Sigmoid colon (tissue), 7 donors: ENCODE measurements around the gene GABARAPL1. TPM values are rescaled to one million over a fixed set of nuclear protein-coding genes. Genes with fewer than 3 reads are reported as not detected.
"Not testable (repeated sequence)": the region's sequence is repeated elsewhere in the genome, so short reads cannot be mapped to it uniquely, and the experiment has no call there.

ENCODE experiments used
- DNase-seq: peaks from one replicate; pipeline ENCODE4 v3.0.0-alpha.2; 2019
- H3K27ac ChIP-seq, 4 donors: fragments of 200-600 bp; sonication (generic); one replicate each; pipeline ENCODE4 v1.5.1; 2016 to 2019; ENCODE audit warnings: mild to moderate bottlenecking in 1 of 4
- H3K27me3 ChIP-seq, 3 donors: fragments of 200-600 bp; sonication (generic); one replicate each; pipeline ENCODE4 v1.5.1; 2019; ENCODE audit warnings: mild to moderate bottlenecking in 1 of 3
- H3K36me3 ChIP-seq, 4 donors: fragments of 200-600 bp; sonication (generic); one replicate each; pipeline ENCODE4 v1.5.1; 2016 to 2019
- H3K4me1 ChIP-seq, 4 donors: fragments of 200-600 bp; sonication (generic); one replicate each; pipeline ENCODE4 v1.5.1; 2017 to 2019
- H3K4me3 ChIP-seq, 4 donors: fragments of 200-600 bp; sonication (generic); one replicate each; pipeline ENCODE4 v1.5.1; 2017 to 2019; ENCODE audit warnings: mild to moderate bottlenecking in 2 of 4, moderate library complexity in 1 of 4
- H3K9me3 ChIP-seq, 4 donors: fragments of 200-600 bp in 3 of 4; sonication (generic) in 3 of 4; one replicate each; pipeline versions ENCODE4 v1.5.1 to v1.6.1; 2013 to 2019
- EP300 ChIP-seq, 4 donors: sonication (generic); formaldehyde crosslinking; IDR thresholded peaks; one replicate each; pipeline ENCODE4 v1.6.1; 2017; ENCODE audit warnings: antibody characterized with exemption in 4 of 4
- POLR2A ChIP-seq, 2 donors: fragments of 450-650 bp; IDR thresholded peaks; one replicate each; pipeline ENCODE4 v1.6.1; 2016; ENCODE audit warnings: antibody characterized with exemption in 2 of 2, mild to moderate bottlenecking in 2 of 2, moderate library complexity in 2 of 2
- POLR2AphosphoS5 ChIP-seq, 4 donors: sonication (generic); formaldehyde crosslinking; IDR thresholded peaks; one replicate each; pipeline ENCODE4 v1.6.1; 2017; ENCODE audit warnings: antibody characterized with exemption in 4 of 4
- WGBS, 2 donors: extraction: QIAGEN DNeasy Blood & Tissue Kit; methylation state at CpG; one replicate each; pipeline ENCODE4 v1.1.7; 2013; 5-methylcytosine and 5-hydroxymethylcytosine counted together
- intact Hi-C: fragments of 100-400 bp; cut with DNase I; formaldehyde crosslinking; loops from one replicate; pipeline ENCODE4 v1.15.1; 2023
- polyA plus RNA-seq, 3 donors: library from polyadenylated mRNA; stranded (reverse); fragments of 200-250 nt; gene quantifications; one replicate each; pipeline ENCODE4 v1.2.3, GENCODE V29; 2013
- total RNA-seq, 4 donors: library from RNA; depleted of rRNA; stranded (reverse); fragments of >200 nt; gene quantifications; one replicate each; pipeline ENCODE4 v1.1.0, GENCODE V29; 2016
- TF ChIP-seq, protein P1 (sequence below), 4 experiments: fragments of 450-650 bp in 3 of 4; fragments of 200-600 bp in 1 of 4; IDR thresholded peaks; one replicate each; pipeline ENCODE4 v1.5.1; 2016 to 2019; ENCODE audit warnings: antibody characterized with exemption in 4 of 4, mild to moderate bottlenecking in 3 of 4, moderate library complexity in 2 of 4
- donor health status: healthy with polysubstance abuse.
- donor health status: Bipolar disorder and iron deficiency.
- donor health status: healthy.

GABARAPL1 gene
- total and polyA plus RNA-seq, 7 donors = 38.3 to 122 (median 78.5) TPM

DNA sequence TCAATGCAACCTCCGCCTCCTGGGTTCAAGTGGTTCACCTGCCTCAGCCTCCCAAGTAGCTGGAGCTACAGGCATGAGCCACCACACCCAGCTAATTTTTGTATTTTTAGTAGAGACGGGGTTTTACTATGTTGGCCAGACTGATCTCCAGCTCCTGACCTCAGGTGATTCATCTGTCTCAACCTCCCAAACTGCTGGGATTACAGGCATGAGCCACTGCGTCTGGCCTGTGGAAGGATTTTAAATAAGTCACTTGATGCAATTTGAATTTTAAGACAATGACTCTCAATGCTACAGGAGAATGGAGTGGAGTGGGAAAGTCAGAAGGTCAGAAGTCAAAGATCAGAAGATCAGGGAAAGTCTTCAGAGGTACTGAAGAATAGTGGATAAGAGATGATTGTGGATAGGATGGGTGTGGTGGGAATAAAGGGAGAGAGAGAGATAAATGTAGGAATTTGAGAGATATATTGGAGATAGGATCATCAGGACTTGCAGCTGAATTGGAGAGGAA lies 18.5 kb upstream of the GABARAPL1 start:
- Histone ChIP-seq H3K9me3 (no peaks in the 10 kb centered on the region), H3K4me3 (no peak overlapping the region), H3K4me1 (peaks cover 0 to 18% (median 3%) of the 10 kb centered on the region in 4 donors), H3K36me3 (no peaks in the 10 kb centered on the region), H3K27me3 (no peaks in the 10 kb centered on the region), H3K27ac (no peak overlapping the region)
- DNase-seq = no peak
- WGBS, 2 donors = 86 to 93% methylated on average over 3 of the region's 3 CpGs
- no peak for TF ChIP-seq EP300 (IDR thresholded peaks at IDR 0.05)
- no peak for TF ChIP-seq POLR2AphosphoS5 (IDR thresholded peaks at IDR 0.05)
- TF ChIP-seq, protein P1, sequence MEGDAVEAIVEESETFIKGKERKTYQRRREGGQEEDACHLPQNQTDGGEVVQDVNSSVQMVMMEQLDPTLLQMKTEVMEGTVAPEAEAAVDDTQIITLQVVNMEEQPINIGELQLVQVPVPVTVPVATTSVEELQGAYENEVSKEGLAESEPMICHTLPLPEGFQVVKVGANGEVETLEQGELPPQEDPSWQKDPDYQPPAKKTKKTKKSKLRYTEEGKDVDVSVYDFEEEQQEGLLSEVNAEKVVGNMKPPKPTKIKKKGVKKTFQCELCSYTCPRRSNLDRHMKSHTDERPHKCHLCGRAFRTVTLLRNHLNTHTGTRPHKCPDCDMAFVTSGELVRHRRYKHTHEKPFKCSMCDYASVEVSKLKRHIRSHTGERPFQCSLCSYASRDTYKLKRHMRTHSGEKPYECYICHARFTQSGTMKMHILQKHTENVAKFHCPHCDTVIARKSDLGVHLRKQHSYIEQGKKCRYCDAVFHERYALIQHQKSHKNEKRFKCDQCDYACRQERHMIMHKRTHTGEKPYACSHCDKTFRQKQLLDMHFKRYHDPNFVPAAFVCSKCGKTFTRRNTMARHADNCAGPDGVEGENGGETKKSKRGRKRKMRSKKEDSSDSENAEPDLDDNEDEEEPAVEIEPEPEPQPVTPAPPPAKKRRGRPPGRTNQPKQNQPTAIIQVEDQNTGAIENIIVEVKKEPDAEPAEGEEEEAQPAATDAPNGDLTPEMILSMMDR (IDR thresholded peaks at IDR 0.05) = no peak
- no peak for TF ChIP-seq POLR2A (IDR thresholded peaks at IDR 0.05)
- intact Hi-C loops = no loop called here

DNA sequence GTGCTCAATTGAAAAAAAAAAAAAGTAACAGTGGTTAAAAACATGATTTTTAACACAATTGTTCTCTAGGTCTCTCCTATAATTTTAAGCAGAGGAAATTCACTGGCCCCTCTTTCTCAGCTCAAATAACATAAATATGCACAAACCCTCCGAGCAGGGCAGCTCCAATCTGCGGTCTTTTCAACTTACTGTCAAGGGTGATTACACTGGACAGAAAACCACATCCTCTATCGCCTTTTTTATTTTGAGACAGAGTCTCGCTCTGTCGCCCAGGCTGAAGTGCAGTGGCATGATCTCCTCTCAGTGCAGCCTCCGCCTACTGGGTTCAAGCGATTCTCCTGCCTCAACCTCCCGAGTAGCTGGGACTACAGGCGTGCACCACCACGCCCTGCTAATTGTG lies 16.5 kb upstream of the GABARAPL1 start:
- no peaks in the 10 kb centered on the region for H3K27me3 ChIP-seq
- 56 to 72% methylated on average over 10 of the region's 10 CpGs for WGBS, 2 donors
- no peak for DNase-seq
- no peak for TF ChIP-seq POLR2A (IDR thresholded peaks at IDR 0.05)
- no peak for TF ChIP-seq EP300 (IDR thresholded peaks at IDR 0.05)
- TF ChIP-seq, protein P1 (IDR thresholded peaks at IDR 0.05) = no peak
- TF ChIP-seq POLR2AphosphoS5 (IDR thresholded peaks at IDR 0.05) = no peak
- H3K9me3 ChIP-seq = no peaks in the 10 kb centered on the region
- no peak overlapping the region for H3K4me3 ChIP-seq
- intact Hi-C loops = no loop called here
- H3K36me3 ChIP-seq = no peaks in the 10 kb centered on the region
- no peak overlapping the region for H3K27ac ChIP-seq
- peaks cover 0 to 6% (median 0%) of the 10 kb centered on the region in 4 donors for H3K4me1 ChIP-seq

DNA sequence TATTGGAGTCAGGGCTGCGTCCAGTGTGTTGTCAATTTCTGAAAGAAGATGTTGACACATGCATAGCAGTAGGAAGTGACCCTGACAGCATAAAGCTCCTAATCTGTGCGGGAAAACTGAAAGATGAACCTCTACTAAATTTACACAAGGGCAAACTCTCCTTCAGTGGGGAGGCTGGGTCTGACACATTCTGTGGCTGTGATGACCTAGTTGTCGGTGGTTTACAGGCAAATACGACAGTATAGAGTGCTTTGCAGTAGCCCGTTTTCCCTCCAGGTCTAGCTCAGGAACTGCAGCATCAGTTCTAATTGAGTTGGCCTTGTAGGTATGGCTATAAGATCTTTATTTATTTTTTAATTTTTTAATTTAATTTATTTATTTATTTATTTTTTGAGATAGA lies 14.8 kb upstream of the GABARAPL1 start:
- no peak overlapping the region for H3K27ac ChIP-seq
- TF ChIP-seq POLR2A (IDR thresholded peaks at IDR 0.05) = no peak
- no peak for TF ChIP-seq POLR2AphosphoS5 (IDR thresholded peaks at IDR 0.05)
- no peak for TF ChIP-seq EP300 (IDR thresholded peaks at IDR 0.05)
- TF ChIP-seq, protein P1 (IDR thresholded peaks at IDR 0.05) = no peak
- WGBS, 2 donors = 82 to 84% methylated on average over 5 of the region's 5 CpGs
- H3K27me3 ChIP-seq = no peaks in the 10 kb centered on the region
- H3K9me3 ChIP-seq = no peaks in the 10 kb centered on the region
- H3K4me1 ChIP-seq = no peaks in the 10 kb centered on the region
- H3K4me3 ChIP-seq = no peak overlapping the region
- intact Hi-C loops = no loop called here
- no peaks in the 10 kb centered on the region for H3K36me3 ChIP-seq
- no peak for DNase-seq

DNA sequence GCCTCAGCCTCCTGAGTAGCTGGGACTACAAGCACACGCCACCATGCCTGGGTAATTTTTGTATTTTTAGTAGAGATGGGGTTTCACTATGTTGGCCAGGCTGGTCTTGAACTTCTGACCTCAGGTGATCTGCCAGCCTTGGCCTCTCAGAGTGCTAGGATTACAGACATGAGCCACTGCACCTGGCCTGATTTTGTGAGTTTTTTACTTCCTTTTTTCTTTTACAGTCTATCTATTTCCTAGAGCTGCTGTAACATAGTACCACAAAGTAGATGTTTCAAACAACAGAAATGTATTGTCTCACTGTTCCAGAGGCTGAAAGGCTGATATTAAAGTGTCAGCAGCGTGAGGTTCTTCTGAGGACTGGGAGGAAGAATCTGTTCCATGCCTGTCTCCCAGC lies 8.2 kb upstream of the GABARAPL1 start:
- 89 to 92% methylated on average over 2 of the region's 2 CpGs for WGBS, 2 donors
- DNase-seq, H3K36me3 ChIP-seq, intact Hi-C loops, H3K4me3 ChIP-seq, H3K27ac ChIP-seq, H3K27me3 ChIP-seq, H3K9me3 ChIP-seq, H3K4me1 ChIP-seq: not testable (repeated sequence)

DNA sequence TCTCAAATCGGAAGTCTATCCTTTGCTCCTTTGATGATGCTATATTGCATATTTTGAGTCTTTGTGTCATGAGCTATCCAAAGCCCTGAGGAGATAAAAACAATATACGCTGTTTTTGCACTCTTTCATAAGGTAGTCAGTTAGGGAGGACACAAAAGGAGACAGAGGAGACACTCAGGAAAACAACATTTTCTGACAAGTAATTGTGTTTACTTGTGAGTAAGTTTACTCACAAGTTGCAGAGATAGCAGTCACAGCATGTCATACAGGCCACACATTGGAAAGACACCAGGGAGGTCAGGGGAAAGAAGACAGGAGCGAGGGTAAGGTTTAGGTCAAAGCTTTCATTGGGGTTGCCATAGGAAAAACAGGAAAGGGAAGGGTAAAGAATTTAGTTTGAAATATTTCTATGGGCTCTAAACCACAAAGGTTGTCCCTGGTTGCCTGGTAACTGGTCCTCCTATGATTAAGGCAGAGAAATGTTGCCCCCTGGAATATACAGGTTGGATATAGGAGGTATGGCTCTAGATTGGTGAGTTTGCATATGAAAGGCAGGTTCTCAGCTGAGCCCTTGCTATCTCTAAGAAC lies 7.4 kb upstream of the GABARAPL1 start:
- DNase-seq = no peak
- WGBS, 2 donors = 90% methylated on average over 3 of the region's 3 CpGs
- H3K4me3 ChIP-seq = no peak overlapping the region
- H3K4me1 ChIP-seq = no peaks in the 10 kb centered on the region
- H3K9me3 ChIP-seq = no peaks in the 10 kb centered on the region
- no peak for TF ChIP-seq POLR2AphosphoS5 (IDR thresholded peaks at IDR 0.05)
- TF ChIP-seq, protein P1 (IDR thresholded peaks at IDR 0.05) = no peak
- no peak for TF ChIP-seq EP300 (IDR thresholded peaks at IDR 0.05)
- no peak for TF ChIP-seq POLR2A (IDR thresholded peaks at IDR 0.05)
- no peak overlapping the region for H3K27ac ChIP-seq
- intact Hi-C loops = no loop called here
- no peaks in the 10 kb centered on the region for H3K27me3 ChIP-seq
- H3K36me3 ChIP-seq = no peaks in the 10 kb centered on the region
